Vagina (tissue), 2 donors: Measurements from ENCODE around the gene CFAP97D1. TPM values are rescaled to one million over a fixed set of nuclear protein-coding genes. Genes with fewer than 3 reads are reported as not detected.

Experiments used
- DNase-seq, 2 donors: peaks; one replicate each; pipeline ENCODE4 v3.0.0-alpha.2; 2017; ENCODE audit errors: extremely low spot score in 2 of 2
- H3K27ac ChIP-seq: fragments of 200-600 bp; sonication (generic); one replicate; pipeline ENCODE4 v1.5.1; 2019
- H3K27me3 ChIP-seq: fragments of 200-600 bp; sonication (generic); one replicate; pipeline ENCODE4 v1.5.1; 2019
- H3K36me3 ChIP-seq, 2 donors: fragments of 200-600 bp; sonication (generic); one replicate each; pipeline ENCODE4 v1.5.1; 2017 to 2019
- H3K4me1 ChIP-seq: fragments of 200-600 bp; sonication (generic); one replicate; pipeline ENCODE4 v1.5.1; 2019
- H3K4me3 ChIP-seq, 2 donors: fragments of 200-600 bp; sonication (generic); 1 replicate in 1 of 2; 2 replicates in 1 of 2; pipeline ENCODE4 v1.5.1; 2016 to 2019
- H3K9me3 ChIP-seq: fragments of 200-600 bp; sonication (generic); one replicate; pipeline ENCODE4 v1.5.1; 2019
- POLR2A ChIP-seq, 2 donors: fragments of 450-650 bp; IDR thresholded peaks; one replicate each; pipeline ENCODE4 v1.6.1; 2017; ENCODE audit warnings: antibody characterized with exemption in 2 of 2, mild to moderate bottlenecking in 2 of 2, moderate library complexity in 2 of 2
- POLR2AphosphoS5 ChIP-seq, 2 donors: sonication (generic); formaldehyde crosslinking; IDR thresholded peaks; one replicate each; pipeline ENCODE4 v1.9.0; 2017; ENCODE audit warnings: antibody characterized with exemption in 2 of 2, mild to moderate bottlenecking in 2 of 2, low read depth in 1 of 2; ENCODE audit not compliant: insufficient read depth in 1 of 2
- intact Hi-C: fragments of 100-400 bp; cut with DNase I; formaldehyde crosslinking; loops from one replicate; pipeline ENCODE4 v1.15.1; 2023
- total RNA-seq: library from RNA; depleted of rRNA; stranded (reverse); fragments of >200 nt; gene quantifications from one replicate; pipeline ENCODE4 v1.2.3, GENCODE V29; 2016
- TF ChIP-seq, protein P1 (sequence below), 3 experiments: fragments of 450-650 bp in 2 of 3; fragments of 200-600 bp in 1 of 3; sonication (generic) in 1 of 3; IDR thresholded peaks; one replicate each; pipeline ENCODE4 v1.5.1; 2017 to 2019; ENCODE audit warnings: antibody characterized with exemption in 3 of 3, mild to moderate bottlenecking in 2 of 3, moderate library complexity in 2 of 3

CFAP97D1 gene
- total RNA-seq, 1 donor from 2014 or later: not detected

DNA sequence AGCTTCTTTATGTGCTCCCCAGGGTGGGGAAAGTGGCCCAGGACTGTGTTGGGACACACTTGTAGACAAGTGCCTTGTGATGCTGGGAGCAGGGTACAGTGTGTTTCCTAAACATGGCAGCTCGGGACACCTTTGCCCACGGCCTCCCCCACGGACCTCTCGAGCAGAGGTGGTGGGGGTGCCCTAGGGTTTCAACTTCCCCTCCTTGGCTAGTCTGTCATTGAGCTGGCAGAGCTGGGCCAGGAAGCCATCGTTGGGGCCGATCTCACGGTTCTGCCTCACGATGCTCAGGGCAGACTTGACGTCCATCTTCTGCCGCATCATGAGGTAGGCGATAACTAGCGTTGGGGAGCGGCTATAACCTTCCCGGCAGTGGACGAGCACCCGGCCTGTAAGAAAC lies 10.8 kb upstream of the CFAP97D1 start:
- Histone ChIP-seq H3K9me3 (no peaks in the 10 kb centered on the region), H3K27me3 (no peaks in the 10 kb centered on the region), H3K27ac (no peak overlapping the region), H3K4me3 (no peak overlapping the region), H3K4me1 (no peaks in the 10 kb centered on the region), H3K36me3 (peaks cover 0 to 49% of the 10 kb centered on the region in 2 donors)
- DNase-seq: no peak
- TF ChIP-seq POLR2A (IDR thresholded peaks at IDR 0.05) (no peak), POLR2AphosphoS5 (IDR thresholded peaks at IDR 0.05; ENCODE audit: insufficient read depth in 1 of 2, low read depth in 1 of 2) (no peak)
- TF ChIP-seq, protein P1, sequence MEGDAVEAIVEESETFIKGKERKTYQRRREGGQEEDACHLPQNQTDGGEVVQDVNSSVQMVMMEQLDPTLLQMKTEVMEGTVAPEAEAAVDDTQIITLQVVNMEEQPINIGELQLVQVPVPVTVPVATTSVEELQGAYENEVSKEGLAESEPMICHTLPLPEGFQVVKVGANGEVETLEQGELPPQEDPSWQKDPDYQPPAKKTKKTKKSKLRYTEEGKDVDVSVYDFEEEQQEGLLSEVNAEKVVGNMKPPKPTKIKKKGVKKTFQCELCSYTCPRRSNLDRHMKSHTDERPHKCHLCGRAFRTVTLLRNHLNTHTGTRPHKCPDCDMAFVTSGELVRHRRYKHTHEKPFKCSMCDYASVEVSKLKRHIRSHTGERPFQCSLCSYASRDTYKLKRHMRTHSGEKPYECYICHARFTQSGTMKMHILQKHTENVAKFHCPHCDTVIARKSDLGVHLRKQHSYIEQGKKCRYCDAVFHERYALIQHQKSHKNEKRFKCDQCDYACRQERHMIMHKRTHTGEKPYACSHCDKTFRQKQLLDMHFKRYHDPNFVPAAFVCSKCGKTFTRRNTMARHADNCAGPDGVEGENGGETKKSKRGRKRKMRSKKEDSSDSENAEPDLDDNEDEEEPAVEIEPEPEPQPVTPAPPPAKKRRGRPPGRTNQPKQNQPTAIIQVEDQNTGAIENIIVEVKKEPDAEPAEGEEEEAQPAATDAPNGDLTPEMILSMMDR (IDR thresholded peaks at IDR 0.05): no peak
- intact Hi-C loops: no loop called here

DNA sequence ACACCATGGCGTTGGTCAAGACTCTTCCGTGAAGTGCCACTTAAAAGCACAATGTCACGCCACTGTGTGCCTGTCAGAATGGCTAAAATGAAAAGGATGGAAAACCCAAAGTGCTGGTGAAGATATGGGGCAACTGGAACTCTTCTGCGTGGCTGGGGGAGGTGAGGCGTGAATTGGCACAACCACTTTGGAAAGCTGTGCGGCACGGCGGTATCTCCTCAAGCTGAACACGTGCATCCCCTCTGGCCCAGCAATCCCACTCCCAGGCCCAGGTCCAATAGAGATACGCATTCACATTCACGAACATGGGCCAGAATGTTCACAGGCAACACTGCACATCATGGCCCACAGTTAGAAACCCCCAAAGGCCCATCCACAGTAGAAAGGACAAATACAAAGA lies 10.4 kb upstream of the CFAP97D1 start:
- H3K27ac ChIP-seq: no peak overlapping the region
- H3K4me1 ChIP-seq: no peaks in the 10 kb centered on the region
- TF ChIP-seq POLR2A (IDR thresholded peaks at IDR 0.05): no peak
- intact Hi-C loops: no loop called here
- no peaks in the 10 kb centered on the region for H3K27me3 ChIP-seq
- H3K9me3 ChIP-seq: no peaks in the 10 kb centered on the region
- H3K36me3 ChIP-seq: peaks cover 0 to 53% of the 10 kb centered on the region in 2 donors
- no peak overlapping the region for H3K4me3 ChIP-seq
- no peak for DNase-seq

DNA sequence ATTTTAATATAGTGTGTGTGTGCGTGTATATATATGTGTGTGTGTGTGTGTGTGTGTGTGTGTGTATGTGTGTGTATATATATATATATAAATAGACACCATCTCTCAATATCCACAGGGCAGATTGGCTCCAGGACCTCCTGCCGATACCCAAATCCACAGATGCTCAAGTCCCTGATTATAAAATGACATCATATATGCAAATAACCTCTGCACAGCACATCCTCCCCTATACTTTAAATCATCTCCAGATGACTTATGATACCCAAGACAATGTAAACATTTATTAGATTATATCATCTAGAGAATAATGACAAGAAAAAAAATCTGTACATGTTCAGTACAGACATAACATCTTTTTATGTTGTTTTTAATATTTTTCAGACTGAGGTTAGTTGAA lies 9.3 kb upstream of the CFAP97D1 start:
- DNase-seq: no peak
- intact Hi-C loops: no loop called here
- H3K4me3 ChIP-seq: no peak overlapping the region
- TF ChIP-seq POLR2AphosphoS5 (IDR thresholded peaks at IDR 0.05; ENCODE audit: insufficient read depth in 1 of 2, low read depth in 1 of 2) (no peak), POLR2A (IDR thresholded peaks at IDR 0.05) (no peak)
- TF ChIP-seq, protein P1 (IDR thresholded peaks at IDR 0.05): no peak
- H3K27me3 ChIP-seq: no peaks in the 10 kb centered on the region
- no peaks in the 10 kb centered on the region for H3K9me3 ChIP-seq
- H3K27ac ChIP-seq: no peak overlapping the region
- peaks cover 3% of the 10 kb centered on the region for H3K4me1 ChIP-seq
- peaks cover 0 to 56% of the 10 kb centered on the region in 2 donors for H3K36me3 ChIP-seq

DNA sequence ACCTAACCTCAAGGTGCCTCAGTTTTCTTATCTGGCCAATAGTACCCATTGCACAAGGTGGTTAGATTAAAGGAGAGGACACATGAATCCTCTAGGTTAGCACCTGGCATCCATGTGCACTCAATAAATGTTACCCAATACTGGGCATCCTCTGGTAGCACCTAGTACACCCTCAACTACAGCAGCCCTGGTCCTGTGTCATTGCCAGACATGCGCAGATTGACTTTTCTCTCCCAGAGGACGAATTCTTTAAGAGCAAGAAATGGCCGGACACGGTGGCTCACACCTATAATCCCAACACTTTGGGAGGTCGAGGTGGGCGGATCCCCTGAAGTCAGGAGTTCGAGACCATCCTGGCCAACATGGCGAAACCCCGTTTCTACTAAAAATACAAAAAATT lies 8.8 kb upstream of the CFAP97D1 start:
- DNase-seq: no peak
- H3K9me3 ChIP-seq: no peaks in the 10 kb centered on the region
- TF ChIP-seq POLR2AphosphoS5 (IDR thresholded peaks at IDR 0.05; ENCODE audit: insufficient read depth in 1 of 2, low read depth in 1 of 2): no peak
- H3K27ac ChIP-seq: no peak overlapping the region
- intact Hi-C loops: no loop called here
- H3K27me3 ChIP-seq: no peaks in the 10 kb centered on the region
- peaks cover 8% of the 10 kb centered on the region for H3K4me1 ChIP-seq
- H3K36me3 ChIP-seq: peaks cover 0 to 56% of the 10 kb centered on the region in 2 donors
- no peak overlapping the region for H3K4me3 ChIP-seq

DNA sequence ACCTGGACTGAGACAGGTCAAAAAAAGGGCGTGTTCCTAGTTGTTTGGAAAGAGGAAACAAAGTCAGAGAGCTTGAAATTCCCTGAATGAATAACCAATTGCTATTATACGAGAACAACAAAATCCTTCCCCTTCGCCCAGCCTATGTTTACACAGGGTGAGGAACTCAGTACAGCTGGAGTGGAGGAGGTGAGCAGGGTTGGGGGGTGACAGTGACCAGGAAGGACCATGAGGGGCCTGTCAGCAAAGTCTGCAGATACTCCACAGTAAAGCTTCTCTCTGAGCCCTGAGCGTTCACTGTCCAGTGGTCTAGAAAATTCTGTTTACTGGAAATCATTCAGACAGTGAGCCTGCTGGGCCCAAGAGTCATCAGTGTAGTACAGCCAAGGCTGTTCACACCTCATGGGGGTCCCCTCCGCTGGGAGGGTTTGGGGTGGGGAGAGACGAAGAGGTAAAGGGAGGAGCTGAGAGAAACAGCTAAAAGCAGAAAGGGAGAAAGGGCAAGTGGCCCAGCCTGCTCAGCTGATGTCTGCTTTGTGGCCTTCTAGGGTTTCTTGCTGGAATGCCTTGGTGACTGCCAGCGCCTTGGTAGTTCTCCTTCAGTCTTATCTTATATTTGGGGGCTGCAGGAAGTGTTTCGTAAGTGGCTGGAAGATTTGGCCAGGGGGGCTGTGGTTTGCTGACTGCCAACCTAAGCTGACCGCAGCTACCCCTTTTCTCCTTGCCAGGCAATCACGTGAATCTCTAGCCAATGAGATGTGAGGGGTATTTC lies 7.2 kb upstream of the CFAP97D1 start:
- Histone ChIP-seq H3K4me1 (peaks cover 24% of the 10 kb centered on the region), H3K27me3 (no peaks in the 10 kb centered on the region), H3K27ac (no peak overlapping the region), H3K36me3 (peaks cover 0 to 56% of the 10 kb centered on the region in 2 donors), H3K9me3 (no peaks in the 10 kb centered on the region), H3K4me3 (no peak overlapping the region)
- peak in 1 of 2 donors; percentile 74 for DNase-seq
- intact Hi-C loops: no loop called here
- TF ChIP-seq, protein P1 (IDR thresholded peaks at IDR 0.05): no peak
- TF ChIP-seq POLR2AphosphoS5 (IDR thresholded peaks at IDR 0.05; ENCODE audit: insufficient read depth in 1 of 2, low read depth in 1 of 2) (no peak), POLR2A (IDR thresholded peaks at IDR 0.05) (no peak)
